Measurements from ENCODE around the gene TMEM117.

The TMEM117 gene

GRCh38 chr12:44046732-44047417 is 211.0 kb downstream of the TMEM117 start:
- H3K4me2 ChIP-seq (ENCODE audit: low read length) = no peak overlapping the region
- no peak overlapping the region for H3K9ac ChIP-seq (ENCODE audit: low read length)
- no peaks in the 10 kb centered on the region for H3K4me1 ChIP-seq (ENCODE audit: low read length)
- no peaks in the 10 kb centered on the region for H4K20me1 ChIP-seq (ENCODE audit: insufficient read depth, low read length)
- H3K4me3 ChIP-seq (ENCODE audit: low read length) = no peak overlapping the region
- TF ChIP-seq EZH2phosphoT487 (IDR thresholded peaks at IDR 0.05; ENCODE audit: low read depth) (no peak), CTCF (IDR thresholded peaks at IDR 0.05; ENCODE audit: low read depth, low read length) (no peak)
- H3K9me3 ChIP-seq (ENCODE audit: insufficient read depth, low read length) = no peaks in the 10 kb centered on the region
- no peaks in the 10 kb centered on the region for H3K27me3 ChIP-seq (ENCODE audit: low read depth, low read length)
- H3K36me3 ChIP-seq (replicated peaks; ENCODE audit: low read depth, low read length) = no peaks in the 10 kb centered on the region
- H3K27ac ChIP-seq (ENCODE audit: low read length) = no peak overlapping the region
- H2AFZ ChIP-seq (ENCODE audit: low read depth, low read length) = no peak overlapping the region
- no peaks in the 10 kb centered on the region for H3K79me2 ChIP-seq (ENCODE audit: low read length)

- no peaks in the 10 kb centered on the region for H4K20me1 ChIP-seq (ENCODE audit: insufficient read depth, low read length)
- H3K9ac ChIP-seq (ENCODE audit: low read length) = no peak overlapping the region
- no peaks in the 10 kb centered on the region for H3K27me3 ChIP-seq (ENCODE audit: low read depth, low read length)
- H3K4me2 ChIP-seq (ENCODE audit: low read length) = no peak overlapping the region
- H3K79me2 ChIP-seq (ENCODE audit: low read length) = no peaks in the 10 kb centered on the region
- no peak overlapping the region for H3K27ac ChIP-seq (ENCODE audit: low read length)
- no peak for TF ChIP-seq EZH2phosphoT487 (IDR thresholded peaks at IDR 0.05; ENCODE audit: low read depth)
- TF ChIP-seq CTCF (IDR thresholded peaks at IDR 0.05; ENCODE audit: low read depth, low read length) = no peak
- H2AFZ ChIP-seq (ENCODE audit: low read depth, low read length) = no peak overlapping the region
- H3K9me3 ChIP-seq (ENCODE audit: insufficient read depth, low read length) = no peaks in the 10 kb centered on the region
- no peaks in the 10 kb centered on the region for H3K4me1 ChIP-seq (ENCODE audit: low read length)
- H3K4me3 ChIP-seq (ENCODE audit: low read length) = no peak overlapping the region
- H3K36me3 ChIP-seq (replicated peaks; ENCODE audit: low read depth, low read length) = no peaks in the 10 kb centered on the region
Observed at GRCh38 chr12:44052554-44052953, 216.7 kb downstream of the TMEM117 start.

- no peak overlapping the region for H2AFZ ChIP-seq (ENCODE audit: low read depth, low read length)
- H3K4me3 ChIP-seq (ENCODE audit: low read length) = no peak overlapping the region
- no peak overlapping the region for H3K27ac ChIP-seq (ENCODE audit: low read length)
- no peaks in the 10 kb centered on the region for H3K36me3 ChIP-seq (replicated peaks; ENCODE audit: low read depth, low read length)
- H3K79me2 ChIP-seq (ENCODE audit: low read length) = no peaks in the 10 kb centered on the region
- H3K27me3 ChIP-seq (ENCODE audit: low read depth, low read length) = no peaks in the 10 kb centered on the region
- H3K4me1 ChIP-seq (ENCODE audit: low read length) = no peaks in the 10 kb centered on the region
- TF ChIP-seq EZH2phosphoT487 (IDR thresholded peaks at IDR 0.05; ENCODE audit: low read depth) (no peak), CTCF (IDR thresholded peaks at IDR 0.05; ENCODE audit: low read depth, low read length) (no peak)
- no peak overlapping the region for H3K9ac ChIP-seq (ENCODE audit: low read length)
- H3K9me3 ChIP-seq (ENCODE audit: insufficient read depth, low read length) = no peaks in the 10 kb centered on the region
- no peak overlapping the region for H3K4me2 ChIP-seq (ENCODE audit: low read length)
- no peaks in the 10 kb centered on the region for H4K20me1 ChIP-seq (ENCODE audit: insufficient read depth, low read length)
Observed at GRCh38 chr12:44053549-44054127, 217.8 kb downstream of the TMEM117 start.

GRCh38 chr12:44054281-44054680 is 218.4 kb downstream of the TMEM117 start:
- no peak overlapping the region for H3K4me2 ChIP-seq (ENCODE audit: low read length)
- TF ChIP-seq EZH2phosphoT487 (IDR thresholded peaks at IDR 0.05; ENCODE audit: low read depth) = no peak
- no peak for TF ChIP-seq CTCF (IDR thresholded peaks at IDR 0.05; ENCODE audit: low read depth, low read length)
- no peaks in the 10 kb centered on the region for H3K36me3 ChIP-seq (replicated peaks; ENCODE audit: low read depth, low read length)
- H3K4me1 ChIP-seq (ENCODE audit: low read length) = no peaks in the 10 kb centered on the region
- no peak overlapping the region for H2AFZ ChIP-seq (ENCODE audit: low read depth, low read length)
- no peak overlapping the region for H3K4me3 ChIP-seq (ENCODE audit: low read length)
- H3K27me3 ChIP-seq (ENCODE audit: low read depth, low read length) = no peaks in the 10 kb centered on the region
- H4K20me1 ChIP-seq (ENCODE audit: insufficient read depth, low read length) = no peaks in the 10 kb centered on the region
- no peak overlapping the region for H3K27ac ChIP-seq (ENCODE audit: low read length)
- no peaks in the 10 kb centered on the region for H3K79me2 ChIP-seq (ENCODE audit: low read length)
- H3K9ac ChIP-seq (ENCODE audit: low read length) = no peak overlapping the region
- H3K9me3 ChIP-seq (ENCODE audit: insufficient read depth, low read length) = no peaks in the 10 kb centered on the region
